B cell (primary cell): ENCODE measurements around the gene PIK3R1. TPM values are rescaled to one million over a fixed set of nuclear protein-coding genes. Genes with fewer than 3 reads are reported as not detected.

Experiments used
- ATAC-seq: fragments of 200-7000 bp; cut with Tn5 transposase; one replicate; pipeline ENCODE4 v1.10.0; 2021; ENCODE audit warnings: low read depth, mild to moderate bottlenecking, moderate number of reproducible peaks, moderate library complexity
- CTCF ChIA-PET: fragments of 350-600 bp; sonication (Branson Sonifier 250); formaldehyde crosslinking; loops from one replicate; lab custom pipeline; 2021; ENCODE audit warnings: antibody characterized with exemption, inconsistent platforms; lab: Charles Lee
- POLR2A ChIA-PET: fragments of 350-600 bp; sonication (Branson Sonifier 250); formaldehyde crosslinking; loops from one replicate; lab custom pipeline; 2021; ENCODE audit warnings: antibody characterized with exemption; lab: Charles Lee
- DNase-seq: peaks from one replicate; pipeline ENCODE4 v3.0.0; 2013
- H2AFZ ChIP-seq: 2 replicates; pipeline ENCODE4 v1.6.1; 2012; ENCODE audit warnings: mild to moderate bottlenecking, low read depth, low read length; ENCODE audit not compliant: insufficient read depth, poor library complexity, severe bottlenecking
- H3K27ac ChIP-seq, 2 donors: 1 replicate in 1 of 2; 2 replicates in 1 of 2; pipeline ENCODE4 v1.5.1; 2012 to 2013; ENCODE audit warnings: low read length in 2 of 2, mild to moderate bottlenecking in 2 of 2, moderate library complexity in 1 of 2
- H3K27me3 ChIP-seq, 4 experiments: fragments of 200-600 bp in 1 of 4; sonication (generic) in 1 of 4; replicated peaks in 1 of 4; 1 replicate in 2 of 4; 2 replicates in 2 of 4; pipeline versions ENCODE4 v1.6.1 to v1.7.0; 2013 to 2016; ENCODE audit warnings: low read length in 3 of 4, mild to moderate bottlenecking in 2 of 4, mixed read lengths in 1 of 4, moderate library complexity in 1 of 4; ENCODE audit not compliant: insufficient read depth in 4 of 4, control insufficient read depth in 3 of 4; ENCODE audit errors: control extremely low read depth in 1 of 4
- H3K36me3 ChIP-seq, 2 experiments: replicated peaks in 1 of 2; 1 replicate in 1 of 2; 2 replicates in 1 of 2; pipeline versions ENCODE4 v1.6.1 to v1.7.1; 2013; ENCODE audit warnings: low read length in 1 of 2; ENCODE audit not compliant: insufficient read depth in 2 of 2, control insufficient read depth in 1 of 2; ENCODE audit errors: control extremely low read depth in 1 of 2, extremely low read depth in 1 of 2
- H3K4me1 ChIP-seq, 2 donors: fragments of 200-600 bp in 1 of 2; sonication (generic) in 1 of 2; 1 replicate in 1 of 2; 2 replicates in 1 of 2; pipeline versions ENCODE4 v1.5.1 to v1.6.1; 2013 to 2017; ENCODE audit warnings: low read length in 2 of 2; ENCODE audit not compliant: control insufficient read depth in 2 of 2, insufficient read depth in 2 of 2
- H3K4me2 ChIP-seq: replicated peaks from 2 replicates; pipeline ENCODE3; 2012; ENCODE audit warnings: mild to moderate bottlenecking, low read depth, low read length; ENCODE audit not compliant: poor library complexity, severe bottlenecking
- H3K4me3 ChIP-seq, 5 experiments: fragments of 200-600 bp in 1 of 5; sonication (generic) in 1 of 5; 1 replicate in 3 of 5; 2 replicates in 2 of 5; pipeline versions ENCODE4 v1.5.1 to v1.7.0; 2011 to 2016; ENCODE audit warnings: low read length in 4 of 5, mild to moderate bottlenecking in 4 of 5, low read depth in 2 of 5, control low read depth in 1 of 5, moderate library complexity in 1 of 5; ENCODE audit not compliant: insufficient read depth in 1 of 5; ENCODE audit errors: control extremely low read depth in 1 of 5, extremely low read depth in 1 of 5
- H3K79me2 ChIP-seq: fragments of 200-600 bp; sonication (generic); one replicate; pipeline ENCODE4 v1.6.0; 2016; ENCODE audit warnings: low read length; ENCODE audit not compliant: control insufficient read depth, insufficient read depth
- H3K9ac ChIP-seq: fragments of 200-600 bp; sonication (generic); 2 replicates; pipeline ENCODE4 v1.6.1; 2017; ENCODE audit warnings: mild to moderate bottlenecking, low read length, moderate library complexity
- H3K9me3 ChIP-seq, 3 donors: one replicate each; pipeline versions ENCODE4 v1.6.1 to v1.7.1; 2013; ENCODE audit warnings: low read length in 2 of 3; ENCODE audit not compliant: control insufficient read depth in 2 of 3, insufficient read depth in 1 of 3; ENCODE audit errors: control extremely low read depth in 1 of 3
- H4K20me1 ChIP-seq: 2 replicates; pipeline ENCODE4 v1.6.0; 2012; ENCODE audit warnings: mild to moderate bottlenecking, low read length; ENCODE audit not compliant: insufficient read depth, control insufficient read depth, poor library complexity, severe bottlenecking
- H3K27ac Mint-ChIP-seq: one replicate; pipeline ENCODE4 v1.8.0; 2021; ENCODE audit warnings: mixed read lengths
- H3K27me3 Mint-ChIP-seq: one replicate; pipeline ENCODE4 v1.8.0; 2021; ENCODE audit warnings: mixed read lengths
- H3K4me1 Mint-ChIP-seq: one replicate; pipeline ENCODE4 v1.8.0; 2021; ENCODE audit warnings: mixed read lengths
- H3K4me3 Mint-ChIP-seq: one replicate; pipeline ENCODE4 v1.8.0; 2021; ENCODE audit warnings: mixed read lengths
- H3K9me3 Mint-ChIP-seq: one replicate; pipeline ENCODE4 v1.8.0; 2022; ENCODE audit warnings: mixed read lengths; ENCODE audit not compliant: insufficient read depth
- CTCF ChIP-seq: fragments of 200-600 bp; IDR thresholded peaks from one replicate; pipeline ENCODE4 v1.8.0; 2022; ENCODE audit warnings: antibody characterized with exemption, mild to moderate bottlenecking
- EZH2 ChIP-seq: IDR thresholded peaks from 2 replicates; pipeline ENCODE4 v1.6.1; 2012; ENCODE audit warnings: borderline replicate concordance, low read depth, mild to moderate bottlenecking, moderate library complexity, low read length; ENCODE audit not compliant: insufficient read depth, poor library complexity, severe bottlenecking
- WGBS: methylation state at CpG from one replicate; pipeline ENCODE4 v1.1.5; 2013; ENCODE audit warnings: missing lambda C conversion rate; ENCODE audit not compliant: insufficient coverage; 5-methylcytosine and 5-hydroxymethylcytosine counted together
- intact Hi-C: fragments of 100-400 bp; cut with micrococcal nuclease; formaldehyde crosslinking; loops from one replicate; pipeline ENCODE4 v1.10.0; 2022
- polyA plus RNA-seq: library from polyadenylated mRNA; depleted of rRNA; stranded (reverse); fragments of >200 nt; gene quantifications from 2 replicates; pipeline ENCODE4 v1.2.3, GENCODE V29; 2012
- total RNA-seq, 2 donors: library from RNA; stranded (reverse); fragments of 120-200 nt in 1 of 2; gene quantifications; 1 replicate in 1 of 2; 2 replicates in 1 of 2; pipeline versions ENCODE4 v1.2.3 to v1.2.4, GENCODE V29; 2013 to 2022

PIK3R1 gene
- total and polyA plus RNA-seq, 2 donors (not counting 1 experiment from before 2014, with no cell fraction given), result 5.6 to 63.8 TPM

GRCh38 chr5:68303754-68304420 lies 88.3 kb downstream of the PIK3R1 start:
- no peak overlapping the region for H3K4me3 ChIP-seq
- ChIA-PET POLR2A (no interaction called here), CTCF (no interaction called here)
- no peak overlapping the region for H2AFZ ChIP-seq
- no peaks in the 10 kb centered on the region for H3K9me3 ChIP-seq
- H3K4me1 ChIP-seq, result no peaks in the 10 kb centered on the region
- intact Hi-C loops, result no loop called here
- H3K36me3 ChIP-seq, result peaks cover 6 to 15% of the 10 kb centered on the region in 2 experiments
- no peaks in the 10 kb centered on the region for H3K4me1 Mint-ChIP-seq
- H3K27me3 ChIP-seq, result no peaks in the 10 kb centered on the region
- no peak for DNase-seq
- no peak overlapping the region for H3K4me2 ChIP-seq
- H3K27me3 Mint-ChIP-seq, result no peaks in the 10 kb centered on the region
- TF ChIP-seq CTCF (no peak), EZH2 (no peak)
- H3K9me3 Mint-ChIP-seq, result no peaks in the 10 kb centered on the region
- H3K9ac ChIP-seq, result no peak overlapping the region
- ATAC-seq, result no peak
- H4K20me1 ChIP-seq, result no peaks in the 10 kb centered on the region
- H3K27ac Mint-ChIP-seq, result no peak overlapping the region
- no CpG with 5 or more reads among the region's 4 CpGs for WGBS
- H3K27ac ChIP-seq, result no peak overlapping the region
- H3K79me2 ChIP-seq, result no peaks in the 10 kb centered on the region
- H3K4me3 Mint-ChIP-seq, result no peak overlapping the region

DNA sequence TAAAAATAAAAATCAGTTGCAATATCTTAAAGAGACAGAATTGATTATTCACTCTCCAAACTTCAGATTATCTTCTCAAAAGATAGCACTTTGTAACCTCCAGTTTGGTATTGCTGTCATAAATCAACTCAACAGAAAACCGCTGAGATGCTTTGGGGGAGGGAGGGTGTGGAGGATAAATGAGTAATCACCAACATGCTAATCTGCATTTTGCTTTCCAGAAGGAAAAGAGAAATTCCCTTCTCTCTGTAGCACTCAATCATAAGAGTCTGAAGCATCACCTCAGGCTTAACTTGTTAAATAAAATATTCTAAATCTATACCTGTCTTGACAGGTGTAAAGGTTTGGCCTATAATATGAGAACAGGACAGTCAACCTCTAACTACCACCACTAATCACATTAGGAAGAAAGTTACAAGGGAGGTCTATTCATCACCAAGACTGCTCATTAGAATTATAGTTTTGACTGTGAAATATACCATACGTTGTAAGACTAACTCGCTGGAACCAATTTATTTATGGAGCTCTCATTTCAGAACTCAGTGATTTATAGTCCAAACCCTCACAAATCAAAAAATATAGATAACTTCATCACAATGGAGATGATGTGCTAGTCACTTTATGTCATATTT lies 89.0 kb downstream of the PIK3R1 start:
- H2AFZ ChIP-seq, result no peak overlapping the region
- no peak for ATAC-seq
- no peak overlapping the region for H3K4me2 ChIP-seq
- no peak overlapping the region for H3K27ac ChIP-seq
- Mint-ChIP-seq H3K27me3 (no peaks in the 10 kb centered on the region), H3K9me3 (no peaks in the 10 kb centered on the region), H3K4me1 (no peaks in the 10 kb centered on the region), H3K27ac (no peak overlapping the region), H3K4me3 (no peak overlapping the region)
- no peaks in the 10 kb centered on the region for H3K27me3 ChIP-seq
- POLR2A ChIA-PET, result no interaction called here
- peaks cover 6 to 9% of the 10 kb centered on the region in 2 experiments for H3K36me3 ChIP-seq
- no peak overlapping the region for H3K9ac ChIP-seq
- CTCF ChIA-PET, result no interaction called here
- H3K79me2 ChIP-seq, result no peaks in the 10 kb centered on the region
- no peaks in the 10 kb centered on the region for H3K4me1 ChIP-seq
- no CpG with 5 or more reads among the region's 3 CpGs for WGBS
- TF ChIP-seq CTCF, result no peak
- no peak for TF ChIP-seq EZH2
- intact Hi-C loops, result no loop called here
- no peaks in the 10 kb centered on the region for H4K20me1 ChIP-seq
- DNase-seq, result no peak
- H3K9me3 ChIP-seq, result no peaks in the 10 kb centered on the region
- no peak overlapping the region for H3K4me3 ChIP-seq
